HepG2 (cell line): ENCODE data around the gene IRF3. TPM values are rescaled to one million over a fixed set of nuclear protein-coding genes. Genes with fewer than 3 reads are reported as not detected.

Experiments
- NFKBIZ ChIP-seq: IDR thresholded peaks from 2 replicates; pipeline ENCODE4 v1.6.1; 2018; ENCODE audit warnings: missing genetic modification reagents, missing compliant biosample characterization
- SOX6 ChIP-seq, 2 experiments: fragments of 450-650 bp in 1 of 2; sonication (generic) in 1 of 2; formaldehyde crosslinking in 1 of 2; IDR thresholded peaks; 2 replicates each; pipeline versions ENCODE4 v1.4.0 to v1.6.1; 2017 to 2020; ENCODE audit warnings: antibody characterized with exemption in 1 of 2, mild to moderate bottlenecking in 1 of 2, missing genetic modification reagents in 1 of 2
- polyA plus RNA-seq, 8 experiments: library from polyadenylated mRNA; depleted of rRNA in 3 of 8; stranded (reverse) in 7 of 8; unstranded in 1 of 8; fragments of >200 nt; fragmentation: Illumina TruSeq in 4 of 8; extraction: Trizol in 4 of 8; gene quantifications; 2 replicates each; pipeline versions ENCODE4 v1.2.1 to v1.2.3, GENCODE V29; 2011 to 2016; ENCODE audit warnings: low read depth in 4 of 8, missing spikeins in 1 of 8, mixed read lengths in 1 of 8; ENCODE audit not compliant: insufficient read depth in 1 of 8
- total RNA-seq, 5 experiments: library from RNA; depleted of rRNA; stranded (reverse); fragments of >200 nt; fragmentation: Illumina TruSeq; extraction: Trizol; gene quantifications; 2 replicates each; pipeline ENCODE4 v1.2.3, GENCODE V29; 2016; ENCODE audit warnings: low read depth in 1 of 5
- TF ChIP-seq, protein P1 (sequence below): sonication (generic); formaldehyde crosslinking; IDR thresholded peaks from 2 replicates; pipeline ENCODE4 v1.4.0; 2020; ENCODE audit warnings: mild to moderate bottlenecking, missing genetic modification reagents, borderline replicate concordance
- TF ChIP-seq, protein P2 (sequence below): sonication (generic); formaldehyde crosslinking; conservative IDR thresholded peaks from 2 replicates; pipeline ENCODE4 v1.4.0; 2020; ENCODE audit warnings: missing genetic modification reagents
- TF ChIP-seq, protein P3 (sequence below): sonication (generic); formaldehyde crosslinking; IDR thresholded peaks from 2 replicates; pipeline ENCODE4 v1.8.0; 2022; ENCODE audit warnings: mild to moderate bottlenecking, missing genetic modification reagents, moderate library complexity

The IRF3 gene
- total and polyA plus RNA-seq, 2 of the 13 experiments (the other 11 are each of a cell fraction or from before 2014, with no cell fraction given): 61.9 to 65.5 TPM

DNA sequence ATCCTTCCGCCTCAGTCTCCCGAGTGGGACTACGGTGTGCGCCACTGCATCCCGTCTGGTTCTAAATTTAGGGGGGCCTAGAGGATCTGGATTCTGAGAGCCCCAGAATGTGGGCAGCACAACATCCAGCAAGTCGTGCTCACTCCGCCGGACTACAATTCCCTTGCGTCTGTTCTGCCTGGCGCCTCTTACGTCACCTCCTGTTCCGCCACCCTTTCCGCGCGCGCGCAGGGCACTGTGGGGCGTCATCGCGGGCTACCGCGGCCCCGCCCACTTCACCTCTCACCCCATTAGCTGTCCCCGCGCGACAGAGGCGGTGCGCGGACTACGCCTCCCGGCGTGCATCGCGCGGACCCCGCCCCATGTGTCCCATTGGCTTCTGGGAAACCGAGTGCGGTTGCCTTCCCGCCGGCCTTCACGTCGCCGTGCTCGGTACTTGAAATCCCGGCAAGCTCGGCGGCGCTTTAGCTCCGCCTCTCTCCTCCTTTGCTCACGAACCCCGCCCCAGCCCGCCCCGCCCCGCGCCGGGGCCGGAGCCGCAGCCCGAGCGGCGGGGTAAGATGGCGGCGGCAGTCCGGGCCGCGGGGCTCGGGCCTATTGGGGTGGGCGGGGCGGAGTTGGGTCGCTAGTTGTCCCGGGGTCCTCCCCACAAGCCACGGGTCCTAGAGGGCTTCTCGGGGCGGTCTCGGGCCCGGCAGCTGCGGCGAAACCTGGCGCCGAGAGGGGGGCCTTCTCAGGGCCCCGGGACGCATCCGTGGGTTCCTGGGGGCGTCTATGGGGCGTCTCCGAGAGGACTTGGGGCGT, 23.8 kb downstream of the IRF3 start, which contains the start of gene SCAF1 (continued):
- TF ChIP-seq, protein P1, sequence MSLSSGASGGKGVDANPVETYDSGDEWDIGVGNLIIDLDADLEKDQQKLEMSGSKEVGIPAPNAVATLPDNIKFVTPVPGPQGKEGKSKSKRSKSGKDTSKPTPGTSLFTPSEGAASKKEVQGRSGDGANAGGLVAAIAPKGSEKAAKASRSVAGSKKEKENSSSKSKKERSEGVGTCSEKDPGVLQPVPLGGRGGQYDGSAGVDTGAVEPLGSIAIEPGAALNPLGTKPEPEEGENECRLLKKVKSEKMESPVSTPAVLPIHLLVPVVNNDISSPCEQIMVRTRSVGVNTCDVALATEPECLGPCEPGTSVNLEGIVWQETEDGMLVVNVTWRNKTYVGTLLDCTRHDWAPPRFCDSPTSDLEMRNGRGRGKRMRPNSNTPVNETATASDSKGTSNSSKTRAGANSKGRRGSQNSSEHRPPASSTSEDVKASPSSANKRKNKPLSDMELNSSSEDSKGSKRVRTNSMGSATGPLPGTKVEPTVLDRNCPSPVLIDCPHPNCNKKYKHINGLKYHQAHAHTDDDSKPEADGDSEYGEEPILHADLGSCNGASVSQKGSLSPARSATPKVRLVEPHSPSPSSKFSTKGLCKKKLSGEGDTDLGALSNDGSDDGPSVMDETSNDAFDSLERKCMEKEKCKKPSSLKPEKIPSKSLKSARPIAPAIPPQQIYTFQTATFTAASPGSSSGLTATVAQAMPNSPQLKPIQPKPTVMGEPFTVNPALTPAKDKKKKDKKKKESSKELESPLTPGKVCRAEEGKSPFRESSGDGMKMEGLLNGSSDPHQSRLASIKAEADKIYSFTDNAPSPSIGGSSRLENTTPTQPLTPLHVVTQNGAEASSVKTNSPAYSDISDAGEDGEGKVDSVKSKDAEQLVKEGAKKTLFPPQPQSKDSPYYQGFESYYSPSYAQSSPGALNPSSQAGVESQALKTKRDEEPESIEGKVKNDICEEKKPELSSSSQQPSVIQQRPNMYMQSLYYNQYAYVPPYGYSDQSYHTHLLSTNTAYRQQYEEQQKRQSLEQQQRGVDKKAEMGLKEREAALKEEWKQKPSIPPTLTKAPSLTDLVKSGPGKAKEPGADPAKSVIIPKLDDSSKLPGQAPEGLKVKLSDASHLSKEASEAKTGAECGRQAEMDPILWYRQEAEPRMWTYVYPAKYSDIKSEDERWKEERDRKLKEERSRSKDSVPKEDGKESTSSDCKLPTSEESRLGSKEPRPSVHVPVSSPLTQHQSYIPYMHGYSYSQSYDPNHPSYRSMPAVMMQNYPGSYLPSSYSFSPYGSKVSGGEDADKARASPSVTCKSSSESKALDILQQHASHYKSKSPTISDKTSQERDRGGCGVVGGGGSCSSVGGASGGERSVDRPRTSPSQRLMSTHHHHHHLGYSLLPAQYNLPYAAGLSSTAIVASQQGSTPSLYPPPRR (CRISPR knock-in tag): no peak
- TF ChIP-seq, protein P2, sequence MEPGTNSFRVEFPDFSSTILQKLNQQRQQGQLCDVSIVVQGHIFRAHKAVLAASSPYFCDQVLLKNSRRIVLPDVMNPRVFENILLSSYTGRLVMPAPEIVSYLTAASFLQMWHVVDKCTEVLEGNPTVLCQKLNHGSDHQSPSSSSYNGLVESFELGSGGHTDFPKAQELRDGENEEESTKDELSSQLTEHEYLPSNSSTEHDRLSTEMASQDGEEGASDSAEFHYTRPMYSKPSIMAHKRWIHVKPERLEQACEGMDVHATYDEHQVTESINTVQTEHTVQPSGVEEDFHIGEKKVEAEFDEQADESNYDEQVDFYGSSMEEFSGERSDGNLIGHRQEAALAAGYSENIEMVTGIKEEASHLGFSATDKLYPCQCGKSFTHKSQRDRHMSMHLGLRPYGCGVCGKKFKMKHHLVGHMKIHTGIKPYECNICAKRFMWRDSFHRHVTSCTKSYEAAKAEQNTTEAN (CRISPR knock-in tag): no peak
- TF ChIP-seq, protein P3, sequence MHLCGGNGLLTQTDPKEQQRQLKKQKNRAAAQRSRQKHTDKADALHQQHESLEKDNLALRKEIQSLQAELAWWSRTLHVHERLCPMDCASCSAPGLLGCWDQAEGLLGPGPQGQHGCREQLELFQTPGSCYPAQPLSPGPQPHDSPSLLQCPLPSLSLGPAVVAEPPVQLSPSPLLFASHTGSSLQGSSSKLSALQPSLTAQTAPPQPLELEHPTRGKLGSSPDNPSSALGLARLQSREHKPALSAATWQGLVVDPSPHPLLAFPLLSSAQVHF (CRISPR knock-in tag): no peak
- TF ChIP-seq NFKBIZ (CRISPR knock-in tag) (no peak; the same call in 1 of the 2 replicates), SOX6 (IDR thresholded peaks at IDR 0.05) (no peak), SOX6 (CRISPR knock-in tag; IDR thresholded peaks at IDR 0.05) (peak; percentile 69; the same call in 1 of the 2 replicates)
